ENCODE measurements around the gene ARV1.
A peak's percentile ranks its signal among the peaks of the same experiment; 100 is the strongest.

ARV1 gene

DNA sequence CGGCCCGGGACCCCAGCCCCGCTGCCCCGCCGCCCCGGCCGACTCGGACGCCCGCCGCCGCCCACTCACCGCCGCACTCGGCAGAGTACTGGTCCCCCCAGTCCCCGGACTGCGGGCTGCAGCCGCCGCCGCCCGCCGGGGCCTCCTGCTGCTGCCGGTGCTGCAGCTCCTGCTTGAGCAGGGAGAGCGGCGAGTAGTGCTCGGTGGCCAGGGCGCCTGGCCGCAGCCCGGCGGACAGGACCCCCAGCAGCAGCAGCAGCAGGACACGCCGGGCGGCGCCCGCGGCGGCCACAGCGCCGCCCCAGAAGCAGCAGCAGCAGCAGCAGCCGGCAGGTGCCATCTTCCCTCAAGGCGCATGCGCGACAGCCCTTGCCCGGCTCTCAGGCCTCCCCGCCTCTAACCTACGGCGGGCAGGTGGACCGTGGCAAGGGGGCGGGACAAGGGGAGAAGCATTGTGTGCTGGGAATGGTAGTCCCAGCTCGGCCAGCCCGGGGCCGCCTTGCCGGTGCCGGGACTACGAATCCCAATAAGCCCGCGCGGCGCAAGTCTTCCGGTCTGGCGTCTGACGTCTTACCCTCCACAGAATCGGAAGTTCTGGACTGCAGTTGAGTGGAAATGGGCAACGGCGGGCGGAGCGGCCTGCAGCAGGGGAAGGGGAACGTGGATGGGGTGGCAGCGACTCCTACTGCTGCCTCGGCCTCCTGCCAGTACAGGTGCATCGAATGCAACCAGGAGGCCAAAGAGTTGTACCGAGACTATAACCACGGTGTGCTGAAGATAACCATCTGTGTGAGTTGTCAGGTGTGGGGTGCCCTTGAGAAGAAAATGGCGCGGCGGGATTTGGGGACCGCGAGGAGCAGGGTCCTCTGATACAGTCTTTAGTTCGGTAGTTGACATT, at the start of gene ARV1, which contains the start of gene TTC13:
TSS of gene ARV1 (plus strand) at position 604 of the 898 bp plus-strand sequence. CDS start at position 616, 12 bp downstream.
TSS of gene TTC13 (minus strand) at position 371 of the 898 bp plus-strand sequence. CDS start at position 340, 31 bp downstream.
- H3K36me3 ChIP-seq (ENCODE audit: control insufficient read depth, insufficient read depth, low read length), result no peaks in the 10 kb centered on the region; the same call in 1 of the 2 replicates
- H3K27ac ChIP-seq (ENCODE audit: low read depth, low read length), result peak within 1 kb of the TSS; percentile 24
- H3K9me3 ChIP-seq (ENCODE audit: control insufficient read depth, insufficient read depth, low read length), result no peaks in the 10 kb centered on the region
- peaks cover 5% of the 10 kb centered on the region; the same call in 1 of the 2 replicates for H3K4me1 ChIP-seq (ENCODE audit: control insufficient read depth, insufficient read depth, low read length)
- H3K4me3 ChIP-seq (ENCODE audit: low read depth, low read length), result peak within 1 kb of the TSS; percentile 91
- H3K27me3 ChIP-seq (ENCODE audit: control insufficient read depth, insufficient read depth, low read length), result peaks cover 28% of the 10 kb centered on the region
- H3K9ac ChIP-seq (ENCODE audit: low read depth, low read length), result no peak within 1 kb of the TSS; the same call in 1 of the 2 replicates

DNA sequence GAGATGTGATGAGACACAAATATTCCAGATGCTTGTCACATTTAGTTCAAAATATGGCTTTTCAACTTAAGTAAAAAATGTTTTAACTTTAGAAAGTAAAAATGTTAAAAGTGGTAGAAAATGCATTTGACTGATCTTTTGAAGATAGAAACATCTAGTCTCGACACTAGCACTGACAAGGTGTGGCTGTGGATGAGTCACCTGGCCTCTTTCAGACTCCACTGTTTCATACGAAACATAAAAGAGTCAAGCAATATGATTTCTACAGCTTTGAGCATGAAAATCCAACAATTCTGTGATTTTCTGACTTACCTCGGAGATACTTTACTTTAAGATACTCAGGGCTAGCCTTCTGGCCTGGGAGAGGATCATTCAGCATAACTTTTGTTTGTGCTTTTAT, 47.9 kb upstream of the ARV1 start:
- Histone ChIP-seq H3K27ac (ENCODE audit: low read depth, low read length) (no peak overlapping the region), H3K4me1 (ENCODE audit: control insufficient read depth, insufficient read depth, low read length) (no peaks in the 10 kb centered on the region), H3K4me3 (ENCODE audit: low read depth, low read length) (no peak overlapping the region), H3K9ac (ENCODE audit: low read depth, low read length) (no peak overlapping the region), H3K36me3 (ENCODE audit: control insufficient read depth, insufficient read depth, low read length) (peaks cover 19% of the 10 kb centered on the region), H3K9me3 (ENCODE audit: control insufficient read depth, insufficient read depth, low read length) (no peaks in the 10 kb centered on the region), H3K27me3 (ENCODE audit: control insufficient read depth, insufficient read depth, low read length) (no peaks in the 10 kb centered on the region)

DNA sequence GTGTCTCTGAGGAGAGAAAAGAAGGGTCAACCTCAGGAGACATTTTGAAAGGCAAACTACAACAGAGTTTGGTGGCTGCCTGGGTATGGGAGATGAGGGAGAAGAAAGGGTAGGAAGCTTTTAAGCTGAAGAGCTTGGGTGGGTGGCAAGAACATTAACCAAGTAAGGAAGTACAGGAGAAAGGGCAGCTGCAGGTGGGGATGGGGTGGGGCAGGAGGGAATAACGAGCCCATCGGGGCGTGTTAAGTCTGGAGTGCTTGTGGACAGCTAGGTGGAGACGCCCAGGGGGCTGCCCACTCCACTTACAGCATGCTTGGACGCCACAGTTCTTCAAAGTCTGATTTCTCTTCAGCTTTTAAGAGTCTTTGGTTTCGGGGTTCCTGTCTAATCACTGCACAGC, 43.0 kb upstream of the ARV1 start:
- Histone ChIP-seq H3K9ac (ENCODE audit: low read depth, low read length) (no peak overlapping the region), H3K4me3 (ENCODE audit: low read depth, low read length) (no peak overlapping the region), H3K36me3 (ENCODE audit: control insufficient read depth, insufficient read depth, low read length) (peaks cover 4% of the 10 kb centered on the region), H3K27me3 (ENCODE audit: control insufficient read depth, insufficient read depth, low read length) (no peaks in the 10 kb centered on the region), H3K9me3 (ENCODE audit: control insufficient read depth, insufficient read depth, low read length) (no peaks in the 10 kb centered on the region), H3K27ac (ENCODE audit: low read depth, low read length) (no peak overlapping the region), H3K4me1 (ENCODE audit: control insufficient read depth, insufficient read depth, low read length) (no peaks in the 10 kb centered on the region)

DNA sequence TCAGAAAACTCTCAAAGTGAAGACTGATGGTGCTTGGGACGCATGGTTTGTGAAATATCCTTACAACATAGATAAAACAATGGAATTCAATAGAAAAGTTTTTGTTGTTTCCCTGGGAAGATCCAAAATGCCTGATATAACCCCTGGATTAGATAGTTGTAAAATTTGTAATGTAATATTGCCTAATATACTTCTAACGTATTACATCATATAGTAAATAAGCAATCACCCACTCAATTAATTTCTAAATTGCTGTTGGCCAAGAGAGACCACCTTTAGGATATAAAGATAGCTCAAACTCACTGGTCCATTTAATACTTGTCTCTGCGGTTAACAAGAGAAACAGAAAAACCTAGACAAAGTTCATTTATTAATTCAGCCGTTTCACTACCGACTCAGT, 42.4 kb upstream of the ARV1 start:
- no peak overlapping the region for H3K9ac ChIP-seq (ENCODE audit: low read depth, low read length)
- H3K4me3 ChIP-seq (ENCODE audit: low read depth, low read length), result no peak overlapping the region
- no peaks in the 10 kb centered on the region for H3K4me1 ChIP-seq (ENCODE audit: control insufficient read depth, insufficient read depth, low read length)
- H3K27ac ChIP-seq (ENCODE audit: low read depth, low read length), result no peak overlapping the region
- H3K27me3 ChIP-seq (ENCODE audit: control insufficient read depth, insufficient read depth, low read length), result no peaks in the 10 kb centered on the region
- H3K36me3 ChIP-seq (ENCODE audit: control insufficient read depth, insufficient read depth, low read length), result no peaks in the 10 kb centered on the region
- H3K9me3 ChIP-seq (ENCODE audit: control insufficient read depth, insufficient read depth, low read length), result no peaks in the 10 kb centered on the region

DNA sequence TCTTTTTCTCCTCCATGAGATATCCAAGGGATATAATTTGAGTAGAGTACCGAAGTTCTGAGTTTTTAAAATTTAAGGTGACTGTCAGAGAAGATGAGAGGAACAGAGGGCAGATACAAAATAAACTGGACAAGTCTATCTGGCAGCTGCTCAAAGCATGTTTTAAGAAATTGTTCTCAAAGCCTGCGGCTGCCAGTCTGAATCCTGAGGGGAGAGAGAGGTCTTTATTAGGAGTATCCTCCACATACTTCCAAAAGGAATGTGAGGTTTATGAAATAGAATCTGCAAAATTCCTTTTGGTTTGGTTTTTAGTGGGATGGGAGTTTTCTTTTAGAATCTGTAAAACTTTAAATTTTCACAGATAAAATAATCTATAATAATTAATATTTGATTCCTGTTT, 41.5 kb upstream of the ARV1 start:
- H3K9ac ChIP-seq (ENCODE audit: low read depth, low read length), result no peak overlapping the region
- H3K4me3 ChIP-seq (ENCODE audit: low read depth, low read length), result no peak overlapping the region
- H3K9me3 ChIP-seq (ENCODE audit: control insufficient read depth, insufficient read depth, low read length), result no peaks in the 10 kb centered on the region
- no peaks in the 10 kb centered on the region for H3K4me1 ChIP-seq (ENCODE audit: control insufficient read depth, insufficient read depth, low read length)
- H3K36me3 ChIP-seq (ENCODE audit: control insufficient read depth, insufficient read depth, low read length), result no peaks in the 10 kb centered on the region
- H3K27ac ChIP-seq (ENCODE audit: low read depth, low read length), result no peak overlapping the region
- no peaks in the 10 kb centered on the region for H3K27me3 ChIP-seq (ENCODE audit: control insufficient read depth, insufficient read depth, low read length)

DNA sequence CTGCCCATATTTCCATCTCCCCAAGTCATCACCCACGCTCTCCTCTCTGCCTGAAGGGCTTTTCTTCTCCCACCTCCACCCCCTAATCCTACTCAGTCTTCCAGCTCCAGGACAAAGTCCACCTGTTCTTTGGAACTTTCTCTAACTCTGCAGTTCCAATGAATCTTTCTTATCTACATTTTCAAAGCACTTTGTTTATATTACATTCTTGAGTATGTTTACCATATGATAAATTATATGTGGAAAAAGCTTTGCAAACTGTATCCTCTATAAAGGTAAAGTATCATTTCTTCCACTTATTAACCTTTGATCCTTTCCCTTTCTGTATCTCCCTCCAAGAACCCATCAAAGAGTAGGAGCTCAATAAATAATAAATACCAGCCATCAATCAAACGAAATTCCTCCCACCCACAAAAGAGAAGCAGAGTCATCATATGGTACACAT, 39.9 kb upstream of the ARV1 start:
- no peak overlapping the region for H3K27ac ChIP-seq (ENCODE audit: low read depth, low read length)
- H3K4me3 ChIP-seq (ENCODE audit: low read depth, low read length), result no peak overlapping the region
- H3K4me1 ChIP-seq (ENCODE audit: control insufficient read depth, insufficient read depth, low read length), result no peaks in the 10 kb centered on the region
- H3K9ac ChIP-seq (ENCODE audit: low read depth, low read length), result no peak overlapping the region
- no peaks in the 10 kb centered on the region for H3K9me3 ChIP-seq (ENCODE audit: control insufficient read depth, insufficient read depth, low read length)
- no peaks in the 10 kb centered on the region for H3K27me3 ChIP-seq (ENCODE audit: control insufficient read depth, insufficient read depth, low read length)
- H3K36me3 ChIP-seq (ENCODE audit: control insufficient read depth, insufficient read depth, low read length), result 0 out of 2 replicates have a peak, but pooled peaks cover under 1% of the 10 kb centered on the region

DNA sequence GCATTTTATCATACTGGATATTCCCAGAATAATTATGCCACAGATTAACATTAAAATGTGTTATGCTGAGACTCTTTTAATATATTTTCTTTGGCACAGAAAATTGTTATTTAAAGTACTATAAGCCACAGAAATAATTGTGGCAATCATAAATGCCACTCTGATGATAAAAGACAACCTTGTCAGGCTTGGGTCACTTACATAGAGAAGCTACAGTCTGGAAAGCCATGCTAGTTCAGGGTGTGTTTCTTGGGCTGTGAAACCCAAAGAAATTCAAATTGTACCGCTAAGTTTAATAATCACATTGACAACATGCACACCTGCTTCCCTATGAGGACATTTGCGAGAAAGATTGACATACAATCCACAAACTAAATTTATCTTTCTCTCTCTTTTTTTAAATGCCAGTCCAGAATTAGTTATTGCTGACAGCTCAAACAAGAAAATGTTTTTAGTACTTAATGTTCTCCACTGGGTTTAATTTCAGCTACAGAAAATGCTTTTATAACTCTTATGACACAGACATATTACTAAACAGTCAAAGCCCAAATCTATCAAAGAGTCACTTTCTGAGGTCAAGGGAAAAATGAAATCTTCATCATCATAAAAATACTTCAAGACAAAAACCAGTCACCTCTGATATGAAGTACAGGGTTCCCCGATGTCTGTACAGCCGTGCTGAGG, 38.9 kb upstream of the ARV1 start:
- Histone ChIP-seq H3K9ac (ENCODE audit: low read depth, low read length) (no peak overlapping the region), H3K9me3 (ENCODE audit: control insufficient read depth, insufficient read depth, low read length) (no peaks in the 10 kb centered on the region), H3K36me3 (ENCODE audit: control insufficient read depth, insufficient read depth, low read length) (0 out of 2 replicates have a peak, but pooled peaks cover 2% of the 10 kb centered on the region), H3K4me1 (ENCODE audit: control insufficient read depth, insufficient read depth, low read length) (no peaks in the 10 kb centered on the region), H3K27me3 (ENCODE audit: control insufficient read depth, insufficient read depth, low read length) (no peaks in the 10 kb centered on the region), H3K27ac (ENCODE audit: low read depth, low read length) (no peak overlapping the region), H3K4me3 (ENCODE audit: low read depth, low read length) (no peak overlapping the region)

DNA sequence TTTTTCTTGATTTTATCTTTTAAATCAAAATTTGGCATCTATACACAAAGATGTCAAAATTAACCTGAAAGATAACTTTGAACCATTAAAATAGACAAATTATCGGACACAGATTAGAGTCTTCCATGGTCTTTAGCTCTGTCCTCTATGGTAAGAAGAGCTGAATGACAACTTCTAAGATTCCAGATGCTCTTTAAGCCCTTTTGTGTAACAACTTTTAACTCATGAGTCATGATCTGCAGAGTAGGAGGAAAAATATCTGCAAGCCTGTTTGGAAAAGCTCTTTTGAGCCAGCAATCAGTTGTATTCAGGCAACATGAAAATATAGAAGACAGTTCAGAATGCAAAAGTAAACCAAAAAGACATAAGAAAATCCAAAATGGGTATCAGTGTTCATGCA, 38.0 kb upstream of the ARV1 start:
- H3K4me1 ChIP-seq (ENCODE audit: control insufficient read depth, insufficient read depth, low read length), result no peaks in the 10 kb centered on the region
- no peaks in the 10 kb centered on the region for H3K9me3 ChIP-seq (ENCODE audit: control insufficient read depth, insufficient read depth, low read length)
- no peak overlapping the region for H3K9ac ChIP-seq (ENCODE audit: low read depth, low read length)
- H3K27ac ChIP-seq (ENCODE audit: low read depth, low read length), result no peak overlapping the region
- H3K27me3 ChIP-seq (ENCODE audit: control insufficient read depth, insufficient read depth, low read length), result no peaks in the 10 kb centered on the region
- H3K4me3 ChIP-seq (ENCODE audit: low read depth, low read length), result no peak overlapping the region
- peaks cover 5% of the 10 kb centered on the region; the same call in 1 of the 2 replicates for H3K36me3 ChIP-seq (ENCODE audit: control insufficient read depth, insufficient read depth, low read length)

DNA sequence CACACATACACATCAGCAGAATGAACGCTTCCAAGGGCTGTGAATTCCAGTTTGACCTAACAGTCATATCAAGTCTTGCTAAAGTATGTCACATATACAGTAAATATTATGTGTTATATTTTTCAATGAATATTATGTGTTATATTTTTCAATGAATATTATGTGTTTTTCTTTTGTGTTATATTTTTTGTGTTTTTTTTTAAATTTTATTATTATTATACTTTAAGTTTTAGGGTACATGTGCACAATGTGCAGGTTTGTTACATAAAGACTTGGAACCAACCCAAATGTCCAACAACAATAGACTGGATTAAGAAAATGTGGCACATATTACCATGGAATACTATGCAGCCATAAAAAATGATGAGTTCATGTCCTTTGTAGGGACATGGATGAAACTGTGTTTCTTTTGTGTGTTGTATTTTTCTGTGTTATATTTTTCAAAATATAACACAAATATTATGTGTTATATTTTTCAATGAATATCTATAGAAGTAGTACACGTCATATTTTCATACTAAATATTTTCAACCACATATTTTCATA, 35.8 kb upstream of the ARV1 start:
- H3K9me3 ChIP-seq (ENCODE audit: control insufficient read depth, insufficient read depth, low read length), result no peaks in the 10 kb centered on the region
- H3K27ac ChIP-seq (ENCODE audit: low read depth, low read length), result no peak overlapping the region
- H3K4me1 ChIP-seq (ENCODE audit: control insufficient read depth, insufficient read depth, low read length), result no peaks in the 10 kb centered on the region
- no peak overlapping the region for H3K4me3 ChIP-seq (ENCODE audit: low read depth, low read length)
- peaks cover 5% of the 10 kb centered on the region; the same call in 1 of the 2 replicates for H3K36me3 ChIP-seq (ENCODE audit: control insufficient read depth, insufficient read depth, low read length)
- H3K9ac ChIP-seq (ENCODE audit: low read depth, low read length), result no peak overlapping the region
- H3K27me3 ChIP-seq (ENCODE audit: control insufficient read depth, insufficient read depth, low read length), result no peaks in the 10 kb centered on the region

DNA sequence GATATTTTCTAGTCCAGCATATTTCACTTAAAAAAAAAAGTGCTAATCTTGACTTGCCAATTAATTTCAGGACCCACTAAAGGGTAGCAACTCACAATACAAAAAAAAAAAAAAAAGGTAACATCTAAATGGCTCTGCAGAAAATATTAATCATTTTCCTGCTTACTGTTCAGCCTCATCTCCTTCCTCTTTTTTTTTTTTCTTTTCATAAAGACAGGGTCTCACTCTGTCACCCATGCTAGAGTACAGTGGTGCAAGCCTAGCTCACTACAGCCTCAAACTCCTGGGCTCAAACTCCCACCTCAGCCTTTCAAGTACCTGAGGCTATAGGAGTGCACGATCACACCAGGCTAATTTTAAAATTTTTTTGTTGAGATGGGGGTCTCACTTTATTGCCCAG, 30.6 kb upstream of the ARV1 start:
- no peak overlapping the region for H3K9ac ChIP-seq (ENCODE audit: low read depth, low read length)
- no peaks in the 10 kb centered on the region for H3K9me3 ChIP-seq (ENCODE audit: control insufficient read depth, insufficient read depth, low read length)
- no peak overlapping the region for H3K27ac ChIP-seq (ENCODE audit: low read depth, low read length)
- no peak overlapping the region for H3K4me3 ChIP-seq (ENCODE audit: low read depth, low read length)
- peaks cover 5% of the 10 kb centered on the region; the same call in 1 of the 2 replicates for H3K36me3 ChIP-seq (ENCODE audit: control insufficient read depth, insufficient read depth, low read length)
- no peaks in the 10 kb centered on the region for H3K27me3 ChIP-seq (ENCODE audit: control insufficient read depth, insufficient read depth, low read length)
- H3K4me1 ChIP-seq (ENCODE audit: control insufficient read depth, insufficient read depth, low read length), result no peaks in the 10 kb centered on the region
